ENCODE results near the gene VTI1B. TPM values are rescaled to one million over a fixed set of nuclear protein-coding genes. Genes with fewer than 3 reads are reported as not detected.
A peak's percentile ranks its signal among the peaks of the same experiment; 100 is the strongest.

Gene VTI1B
- total RNA-seq, 1 experiment from 2014 or later = 54.6 TPM

DNA sequence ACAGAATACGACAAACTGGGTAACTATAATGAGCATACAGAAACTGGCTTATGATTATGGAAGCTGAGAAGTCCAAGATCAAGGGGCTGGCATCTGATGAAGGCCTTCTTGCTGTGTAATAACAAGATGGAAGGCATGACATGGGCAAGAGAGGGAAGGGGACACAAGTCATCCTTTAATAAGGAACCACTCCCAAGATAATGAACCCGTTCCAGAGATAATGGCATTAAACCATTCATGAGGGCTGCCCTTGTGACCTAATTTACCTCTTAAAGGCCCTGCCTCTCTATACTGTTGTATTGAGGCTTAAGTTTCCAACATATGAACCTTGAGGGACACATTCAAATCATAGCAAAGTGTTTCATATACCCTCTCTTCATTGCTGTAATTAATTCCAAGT is 4.6 kb upstream of the VTI1B start:
- DNase-seq (ENCODE audit: low read depth) = no peak

DNA sequence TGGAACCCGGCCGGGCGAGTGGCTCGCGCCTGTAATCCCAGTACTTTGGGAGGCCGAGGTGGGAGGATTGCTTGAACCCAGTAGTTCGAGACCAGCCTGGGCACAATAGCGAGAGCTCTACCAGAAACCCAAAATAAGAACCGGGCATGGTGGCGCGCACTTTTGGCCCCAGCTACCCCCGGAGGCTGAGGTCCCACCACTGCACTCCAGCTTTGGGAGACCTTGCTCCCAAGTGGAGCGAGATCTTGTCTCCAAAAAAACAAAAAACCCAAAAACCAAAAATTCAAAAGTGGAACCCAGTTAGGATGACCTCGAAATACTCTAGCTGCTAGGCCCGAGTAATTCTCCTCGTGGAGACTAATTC is 769 bp upstream of the VTI1B start:
- no peak for DNase-seq (ENCODE audit: low read depth)

DNA sequence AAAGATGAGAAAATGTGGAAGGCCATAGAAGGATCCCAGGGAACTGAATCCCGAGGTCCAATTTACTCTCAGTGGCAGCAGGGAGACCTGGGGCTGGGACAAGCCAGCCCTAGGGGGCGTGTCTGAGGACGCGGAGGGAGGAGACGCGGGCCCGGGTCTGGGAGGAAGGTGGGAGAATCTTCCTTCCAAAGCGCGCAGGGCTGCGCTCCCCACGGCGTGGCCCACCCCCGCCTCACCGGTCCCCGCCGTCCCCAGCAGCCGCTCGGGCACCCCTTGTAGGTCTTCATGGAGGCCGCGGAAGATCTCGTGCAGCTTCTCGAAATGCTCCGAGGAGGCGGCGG is 323 bp downstream of the VTI1B start:
- peak; percentile 75 for DNase-seq (ENCODE audit: low read depth)

DNA sequence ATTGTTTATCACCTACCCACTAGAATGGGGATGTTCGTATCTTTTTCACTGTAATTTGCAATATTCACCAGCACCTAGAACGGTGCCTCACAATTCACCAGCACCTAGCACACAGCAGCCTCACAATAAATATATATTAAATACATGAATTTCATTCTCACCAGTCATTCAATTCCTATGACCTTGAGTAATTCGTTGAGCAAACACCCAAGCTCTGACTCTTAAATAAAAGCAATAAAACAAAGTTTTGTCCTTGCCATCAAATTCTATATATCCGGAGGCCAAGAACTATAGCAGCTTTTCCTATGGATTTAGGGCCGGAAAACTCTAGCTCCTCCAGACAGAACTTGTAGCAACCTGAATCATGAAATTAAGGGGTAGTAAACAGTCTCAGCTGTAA is 981 bp downstream of the VTI1B start:
- DNase-seq (ENCODE audit: low read depth) = no peak

DNA sequence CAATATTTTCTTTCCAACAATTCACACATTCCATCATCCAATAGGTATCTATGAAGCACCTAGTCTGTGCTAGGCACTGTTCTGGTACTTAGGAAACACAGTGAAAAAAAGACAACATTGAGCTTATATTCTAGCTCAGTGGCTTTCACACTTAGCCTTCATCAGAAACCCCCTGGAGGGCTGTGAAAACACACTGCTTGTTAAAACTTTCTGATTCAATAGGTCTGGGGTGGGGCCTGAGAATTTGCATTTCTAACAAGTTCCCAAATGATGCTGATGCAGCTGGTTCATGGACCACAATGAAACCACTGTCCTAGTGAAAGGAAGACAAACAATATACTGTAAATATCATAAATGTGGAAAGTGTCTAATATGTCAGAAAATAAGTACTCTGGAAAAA is 5.9 kb downstream of the VTI1B start:
- no peak for DNase-seq (ENCODE audit: low read depth)

DNA sequence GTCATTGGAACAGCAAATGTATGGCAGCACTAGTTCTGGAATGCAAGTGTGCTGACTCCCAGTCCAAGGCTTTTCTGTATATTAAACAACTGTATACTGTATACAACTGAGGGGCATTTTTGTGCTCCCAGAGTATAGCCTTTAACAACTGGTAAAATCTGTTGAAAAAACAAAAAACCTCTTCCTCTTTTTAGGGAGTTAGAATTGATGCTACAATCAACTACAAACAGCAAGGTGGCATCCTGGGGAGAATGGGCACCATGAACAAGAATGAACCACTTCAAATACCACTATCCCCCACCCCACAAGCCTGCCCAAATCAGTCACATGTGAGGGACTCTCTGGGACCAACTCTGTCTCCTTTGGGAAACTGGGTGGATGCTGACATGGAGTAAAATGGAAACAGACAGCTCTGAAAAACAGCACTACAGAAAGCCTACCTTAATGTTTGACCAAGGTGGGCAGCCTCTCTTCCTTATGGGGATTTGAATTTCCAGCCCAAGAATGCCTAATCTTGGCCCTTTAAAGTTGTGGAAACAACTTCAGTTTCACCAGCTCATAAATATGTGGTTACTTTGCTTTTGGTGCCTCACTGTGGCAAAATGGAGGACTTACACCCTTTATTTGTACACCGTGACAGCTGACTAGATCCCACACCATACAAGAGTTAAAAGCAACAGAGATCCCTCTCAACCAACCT is 7.5 kb downstream of the VTI1B start:
- peak; percentile 61 for DNase-seq (ENCODE audit: low read depth)

DNA sequence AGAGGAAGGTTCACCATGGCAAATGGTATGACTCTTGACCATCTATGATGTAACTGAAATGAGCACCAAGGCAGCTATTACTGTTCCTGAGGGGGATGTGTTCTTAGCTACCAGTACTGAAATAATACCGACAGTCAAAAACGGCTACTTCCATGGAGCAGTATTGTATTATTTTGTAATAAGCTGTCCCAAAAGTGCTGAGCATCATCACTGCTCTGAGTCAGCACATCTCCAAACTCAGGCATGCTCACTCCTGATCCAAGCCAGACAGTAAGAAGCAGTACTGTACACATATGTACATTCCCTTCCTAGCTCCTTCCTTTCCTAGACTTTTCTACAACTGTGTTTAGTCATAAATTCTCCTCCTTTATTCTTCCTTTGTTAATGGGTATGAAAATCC is 8.6 kb downstream of the VTI1B start:
- no peak for DNase-seq (ENCODE audit: low read depth)

DNA sequence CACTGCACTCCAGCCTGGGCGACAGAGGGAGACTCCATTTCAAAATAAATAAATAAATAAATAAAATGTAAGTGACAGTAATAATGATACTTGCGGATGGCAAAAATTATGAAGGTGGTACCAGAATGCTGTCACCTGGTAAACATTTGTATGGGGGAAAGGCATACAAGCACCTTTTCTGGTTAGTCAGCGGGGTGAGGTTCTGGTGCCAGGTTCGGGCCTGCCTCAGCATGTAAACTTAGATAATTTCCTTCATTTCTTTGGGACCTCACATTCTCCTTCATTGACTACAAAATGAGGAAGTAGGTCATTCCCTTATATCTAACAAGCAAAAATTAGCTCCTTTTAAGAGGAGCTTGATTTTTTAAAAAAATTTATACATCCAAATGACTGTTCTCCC is 10.8 kb downstream of the VTI1B start:
- DNase-seq (ENCODE audit: low read depth) = no peak

DNA sequence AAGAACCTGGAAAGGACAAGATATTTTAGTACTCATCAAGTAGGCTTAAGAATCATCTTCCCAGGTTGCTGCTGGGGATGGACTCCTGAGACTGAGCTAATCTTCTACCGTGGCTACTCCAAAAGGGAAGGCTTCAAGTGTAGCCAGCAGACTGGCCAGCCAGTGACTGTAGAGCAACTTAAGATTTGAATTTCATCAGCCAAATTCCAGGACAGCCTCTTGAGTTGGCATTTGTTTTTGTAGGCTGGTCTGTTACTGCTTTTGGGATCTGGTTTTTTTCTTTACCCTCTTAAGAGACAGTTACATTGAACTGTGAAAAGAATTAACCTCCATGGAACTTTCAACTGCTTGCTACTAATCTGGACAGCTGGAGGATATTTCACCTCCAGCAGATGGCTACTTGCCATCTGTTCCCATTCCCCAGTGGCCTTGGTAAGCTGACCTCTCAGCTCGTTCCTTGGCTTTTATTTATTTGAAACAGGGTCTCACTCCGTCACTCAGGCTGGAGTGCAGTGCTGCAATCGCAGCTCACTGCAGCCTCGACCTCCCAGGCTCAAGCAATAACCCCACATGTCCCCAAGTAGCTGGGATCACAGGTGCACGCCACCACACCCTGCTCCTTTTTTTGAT is 20.7 kb downstream of the VTI1B start:
- DNase-seq (ENCODE audit: low read depth) = no peak

DNA sequence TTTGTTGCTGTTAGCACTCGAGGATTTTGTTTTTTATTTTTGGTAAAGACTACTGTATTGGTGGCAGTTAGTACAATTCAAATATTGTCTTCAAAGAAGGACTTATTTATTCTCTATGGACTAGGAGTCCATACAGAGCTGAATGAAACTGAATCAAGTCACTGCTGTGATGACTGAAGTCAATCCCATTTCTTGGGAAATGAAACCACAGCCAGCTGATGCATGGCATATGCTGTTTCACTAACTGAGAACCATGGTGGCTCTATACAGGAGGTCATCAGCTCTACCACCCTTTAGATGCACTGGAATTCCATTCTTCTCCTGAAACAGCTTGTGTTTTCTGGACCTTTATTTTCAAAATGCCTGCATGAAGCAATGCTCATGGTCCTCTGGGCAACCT is 22.2 kb downstream of the VTI1B start:
- DNase-seq (ENCODE audit: low read depth) = no peak

DNA sequence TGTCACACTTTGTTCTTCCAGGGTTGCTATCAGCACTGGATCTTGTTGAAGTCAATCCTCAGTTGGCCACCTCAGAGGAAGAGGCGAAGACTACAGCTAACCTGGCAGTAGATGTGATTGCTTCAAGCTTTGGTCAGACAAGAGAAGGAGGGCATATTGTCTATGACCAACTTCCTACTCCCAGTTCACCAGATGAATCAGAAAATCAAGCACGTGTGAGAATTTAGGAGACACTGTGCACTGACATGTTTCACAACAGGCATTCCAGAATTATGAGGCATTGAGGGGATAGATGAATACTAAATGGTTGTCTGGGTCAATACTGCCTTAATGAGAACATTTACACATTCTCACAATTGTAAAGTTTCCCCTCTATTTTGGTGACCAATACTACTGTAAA is 23.7 kb downstream of the VTI1B start:
- DNase-seq (ENCODE audit: low read depth) = peak; percentile 35

DNA sequence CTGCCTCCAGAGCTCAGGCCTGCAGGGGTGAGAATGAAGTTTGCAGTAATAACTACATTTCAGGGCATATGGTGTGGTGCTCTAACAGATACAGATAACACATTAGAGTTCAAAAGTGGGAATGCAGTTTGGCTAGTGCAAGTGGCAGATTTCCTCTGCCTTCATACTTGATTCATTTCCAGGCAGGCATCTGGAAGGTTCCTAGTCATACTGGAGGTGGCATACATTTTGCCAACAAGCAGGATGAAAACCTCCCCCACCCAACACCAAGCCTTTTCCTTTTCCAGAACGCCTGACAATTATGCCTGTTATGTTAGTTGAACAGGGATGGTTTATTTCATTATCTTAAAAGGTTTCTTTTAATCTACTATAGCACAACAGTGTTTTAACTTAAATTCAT is 24.3 kb downstream of the VTI1B start:
- DNase-seq (ENCODE audit: low read depth) = no peak

DNA sequence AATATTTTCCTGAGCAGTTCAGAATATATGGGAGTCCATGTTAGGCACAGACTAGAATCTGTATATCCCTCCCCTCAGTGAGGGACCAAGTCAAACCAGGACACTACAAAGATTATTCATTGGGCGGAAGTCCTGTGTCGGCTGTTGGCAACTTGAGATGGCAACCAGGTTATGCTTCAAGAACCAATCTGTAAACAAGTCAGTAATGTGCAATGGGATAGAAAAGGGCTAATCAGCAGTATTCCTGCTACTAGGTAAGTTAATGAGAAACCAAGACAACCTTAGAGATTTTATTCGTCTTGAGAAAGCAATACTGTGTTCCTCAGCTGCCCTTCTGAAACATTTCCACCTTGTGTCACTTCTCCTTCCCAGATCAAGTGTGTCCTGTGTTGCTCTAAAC is 28.3 kb downstream of the VTI1B start:
- no peak for DNase-seq (ENCODE audit: low read depth)

DNA sequence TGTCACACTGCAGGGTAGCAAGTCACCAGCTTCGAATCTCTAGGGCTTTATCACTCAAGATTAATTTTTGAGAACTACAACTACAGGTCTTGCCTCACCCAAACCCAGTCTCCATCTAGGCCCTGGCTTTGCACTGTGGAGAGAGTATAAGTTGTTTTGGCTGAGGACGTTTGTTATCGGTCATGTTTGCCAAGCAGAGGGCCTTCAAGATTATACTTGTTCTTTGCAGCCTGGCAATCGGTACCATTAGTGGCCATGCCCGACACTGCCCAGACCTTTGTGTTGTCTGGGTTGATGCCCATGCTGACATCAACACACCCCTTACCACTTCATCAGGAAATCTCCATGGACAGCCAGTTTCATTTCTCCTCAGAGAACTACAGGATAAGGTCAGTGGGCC is 29.0 kb downstream of the VTI1B start:
- no peak for DNase-seq (ENCODE audit: low read depth)

DNA sequence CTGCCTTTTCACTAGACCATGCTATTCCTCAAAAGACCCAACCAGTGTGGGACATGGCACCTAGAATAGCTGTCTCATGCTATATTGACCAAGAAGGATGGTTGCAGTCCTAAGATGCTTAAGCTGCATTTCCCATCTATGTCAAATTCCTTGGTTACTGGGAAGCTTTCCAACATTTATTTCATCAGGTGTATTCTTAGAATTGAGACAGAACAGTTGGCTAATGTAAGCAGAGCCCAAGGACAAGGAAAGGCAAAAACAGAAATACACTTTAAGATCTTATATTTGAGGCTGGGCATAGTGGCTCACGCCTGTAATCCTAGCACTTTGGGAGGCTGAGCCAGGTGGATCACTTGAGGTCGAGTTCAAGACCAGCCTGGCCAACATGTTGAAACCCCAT is 30.0 kb downstream of the VTI1B start:
- DNase-seq (ENCODE audit: low read depth) = no peak

DNA sequence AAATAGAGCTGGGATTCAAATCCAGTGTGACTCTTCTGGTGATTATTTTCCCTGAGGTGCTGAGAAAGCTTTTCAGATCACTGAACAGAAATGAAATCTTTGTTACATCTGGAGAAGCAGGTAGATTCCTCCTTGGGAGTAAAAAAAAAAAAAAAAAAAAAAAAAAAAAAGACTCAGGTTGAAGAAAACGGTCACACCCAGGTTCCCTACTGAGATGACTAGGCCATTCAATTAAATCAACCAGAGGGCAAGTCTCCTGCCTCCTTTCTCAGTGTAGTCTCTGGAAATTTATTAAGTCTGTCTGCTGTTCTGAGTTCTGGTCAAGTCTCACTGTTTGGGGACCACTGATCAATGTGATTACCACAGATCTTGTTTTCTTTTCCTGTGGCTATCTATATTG is 30.7 kb downstream of the VTI1B start:
- no peak for DNase-seq (ENCODE audit: low read depth)

DNA sequence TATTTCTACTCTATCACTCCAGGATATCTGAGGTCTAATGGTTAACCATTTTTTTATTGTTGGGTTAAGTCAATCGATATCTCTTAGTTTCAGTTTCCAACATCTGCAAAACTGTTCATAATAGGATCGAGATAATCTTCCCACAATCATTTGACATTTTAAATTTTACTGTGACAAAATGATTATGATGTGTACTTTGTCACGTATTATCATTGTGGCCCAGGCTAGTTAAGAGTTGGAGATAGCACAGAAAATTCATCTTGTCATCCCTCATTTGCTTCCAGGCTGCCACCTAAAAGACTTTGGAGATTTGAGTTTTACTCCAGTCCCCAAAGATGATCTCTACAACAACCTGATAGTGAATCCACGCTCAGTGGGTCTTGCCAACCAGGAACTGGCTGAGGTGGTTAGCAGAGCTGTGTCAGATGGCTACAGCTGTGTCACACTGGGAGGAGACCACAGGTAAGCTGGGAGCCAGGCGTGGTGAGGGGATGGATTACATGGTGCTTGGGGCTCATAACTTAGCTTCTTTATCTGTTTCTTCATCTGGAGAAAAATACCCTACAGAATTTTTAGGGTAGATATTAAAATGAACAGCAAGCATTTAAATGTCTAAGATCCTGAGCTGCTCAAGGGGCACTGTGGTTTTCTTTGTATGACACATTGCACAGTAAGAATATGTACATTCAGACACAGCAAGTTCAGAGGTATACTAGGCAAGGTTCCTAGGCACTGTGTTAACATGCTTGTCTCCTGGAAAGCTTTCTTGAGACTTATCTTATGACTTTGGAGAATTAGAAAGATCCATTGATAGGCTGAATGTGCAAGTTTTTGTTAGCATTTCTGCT is 32.3 kb downstream of the VTI1B start:
- DNase-seq (ENCODE audit: low read depth) = no peak

DNA sequence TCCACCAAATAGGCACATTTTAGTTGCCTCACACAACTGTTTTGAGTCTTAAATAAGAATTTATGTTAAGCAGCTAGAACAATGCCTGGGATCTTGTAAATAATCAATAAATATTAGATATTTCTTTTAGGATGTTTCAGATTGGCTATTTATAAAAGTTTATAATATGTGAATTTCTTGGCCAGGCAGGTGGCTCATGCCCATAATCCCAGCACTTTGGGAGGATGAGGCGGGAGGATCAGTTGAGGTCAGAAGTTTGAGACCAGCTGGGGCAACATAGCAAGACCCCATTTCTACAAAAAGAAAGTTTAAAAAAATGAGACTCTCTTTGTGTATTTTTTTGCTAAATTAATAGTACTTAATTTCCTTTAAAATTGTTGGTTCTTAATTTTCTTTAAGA is 33.0 kb downstream of the VTI1B start:
- DNase-seq (ENCODE audit: low read depth) = no peak

DNA sequence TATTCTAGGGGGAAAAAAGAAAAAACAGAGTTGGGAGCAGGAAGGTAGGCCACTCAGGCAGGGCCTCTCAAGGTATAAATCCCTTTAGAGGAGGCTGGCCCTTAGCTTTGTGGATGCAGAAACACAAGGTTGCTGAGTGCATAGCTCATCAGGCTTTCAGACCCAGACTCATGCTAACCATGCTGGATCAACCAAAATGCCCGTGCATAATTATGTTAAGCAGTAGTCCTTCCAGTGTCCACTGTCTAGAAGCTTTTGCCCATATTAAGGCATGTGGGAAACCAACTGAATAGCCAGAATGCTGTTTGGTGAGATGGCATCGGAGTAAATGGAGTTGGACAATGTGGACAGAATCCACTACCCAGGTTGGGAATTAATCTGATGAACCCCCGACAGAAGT is 35.8 kb downstream of the VTI1B start:
- no peak for DNase-seq (ENCODE audit: low read depth)

DNA sequence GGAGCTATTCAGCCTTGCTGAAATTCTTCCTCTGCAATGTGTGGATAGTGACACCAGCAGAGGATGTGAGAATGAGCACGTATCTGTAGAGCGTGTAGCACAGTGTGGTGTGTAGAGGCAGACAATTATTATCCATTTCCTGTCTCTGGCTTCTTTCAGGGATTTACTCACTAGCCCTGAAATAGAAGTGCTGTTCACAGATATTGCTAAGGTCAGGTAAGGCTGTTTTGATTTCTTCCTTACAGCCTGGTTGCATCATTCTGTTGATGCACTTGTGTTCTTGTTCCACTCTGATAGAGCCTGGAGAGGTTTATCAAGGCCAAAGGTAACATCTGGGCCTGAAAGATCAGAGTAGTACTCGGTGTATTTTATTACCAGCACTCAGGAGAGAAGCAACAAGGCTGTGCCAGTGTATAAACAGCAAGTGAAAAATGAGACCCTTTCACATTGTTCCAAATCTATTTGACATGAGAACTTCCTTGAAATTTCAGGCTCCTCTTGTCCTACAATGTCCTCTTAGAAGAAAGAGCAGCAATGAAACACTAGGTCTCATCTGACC is 38.0 kb downstream of the VTI1B start:
- DNase-seq (ENCODE audit: low read depth) = no peak

DNA sequence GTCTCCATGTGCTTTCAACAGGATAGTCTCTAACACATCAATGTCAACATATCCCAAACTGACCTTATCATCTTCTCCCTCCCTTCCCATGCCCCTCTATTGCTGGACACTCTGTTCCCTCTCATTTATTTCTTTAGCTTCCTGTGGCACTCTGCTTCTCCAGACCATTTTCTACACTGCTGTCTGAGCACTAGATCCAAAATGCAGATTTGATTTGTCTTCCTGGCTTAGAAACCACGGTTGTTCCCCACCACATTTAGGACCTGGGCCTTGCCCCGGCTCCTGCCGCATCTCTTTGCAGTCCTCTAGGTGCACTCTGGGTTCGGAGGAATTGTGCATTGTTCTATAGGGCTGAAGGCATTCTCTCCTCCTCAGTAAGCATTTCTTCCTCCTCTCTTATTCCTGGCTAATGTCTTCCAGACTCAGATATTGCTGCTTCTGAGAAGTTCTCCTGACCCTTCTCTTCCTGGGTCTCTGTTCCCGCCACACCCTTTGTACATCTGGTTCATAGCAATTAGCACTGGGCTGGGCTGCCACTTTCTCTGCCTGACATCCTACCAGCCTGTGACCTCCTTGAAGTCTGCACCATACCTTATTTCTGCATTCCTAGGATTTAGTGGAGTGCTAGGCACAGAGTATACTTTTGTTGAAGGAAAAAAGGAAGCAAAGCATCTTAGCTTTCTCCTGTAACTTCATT is 40.8 kb downstream of the VTI1B start:
- DNase-seq (ENCODE audit: low read depth) = no peak

DNA sequence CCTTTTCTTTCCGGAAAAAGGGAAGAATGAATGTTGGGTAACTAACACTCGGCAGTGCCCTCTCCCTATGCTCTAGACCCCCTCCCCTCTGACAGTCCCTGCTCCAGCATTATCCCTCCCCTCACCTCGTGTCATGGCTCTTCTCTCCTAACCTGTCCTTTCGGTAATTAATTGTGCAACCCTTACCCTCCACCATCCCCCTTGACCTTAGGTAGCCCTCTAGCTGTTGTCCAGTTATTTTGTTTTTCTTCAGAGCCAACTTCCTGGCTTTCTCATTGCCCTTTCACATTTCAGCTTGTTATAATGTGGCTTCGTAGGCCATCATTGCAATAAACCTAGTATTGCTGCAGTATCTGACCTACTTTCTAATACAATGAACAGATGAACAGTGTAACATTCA is 43.5 kb downstream of the VTI1B start:
- no peak for DNase-seq (ENCODE audit: low read depth)

Data from M059J (cell line).